SW480 (cell line): ENCODE data around the gene FAAP100.
A peak's percentile ranks its signal among the peaks of the same experiment; 100 is the strongest.
"Not testable (repeated sequence)": the region's sequence is repeated elsewhere in the genome, so short reads cannot be mapped to it uniquely, and the experiment has no call there.

Experiments used
- DNase-seq: peaks from one replicate; pipeline ENCODE4 v3.0.0-alpha.2; 2016; ENCODE audit warnings: low spot score

The FAAP100 gene

DNA sequence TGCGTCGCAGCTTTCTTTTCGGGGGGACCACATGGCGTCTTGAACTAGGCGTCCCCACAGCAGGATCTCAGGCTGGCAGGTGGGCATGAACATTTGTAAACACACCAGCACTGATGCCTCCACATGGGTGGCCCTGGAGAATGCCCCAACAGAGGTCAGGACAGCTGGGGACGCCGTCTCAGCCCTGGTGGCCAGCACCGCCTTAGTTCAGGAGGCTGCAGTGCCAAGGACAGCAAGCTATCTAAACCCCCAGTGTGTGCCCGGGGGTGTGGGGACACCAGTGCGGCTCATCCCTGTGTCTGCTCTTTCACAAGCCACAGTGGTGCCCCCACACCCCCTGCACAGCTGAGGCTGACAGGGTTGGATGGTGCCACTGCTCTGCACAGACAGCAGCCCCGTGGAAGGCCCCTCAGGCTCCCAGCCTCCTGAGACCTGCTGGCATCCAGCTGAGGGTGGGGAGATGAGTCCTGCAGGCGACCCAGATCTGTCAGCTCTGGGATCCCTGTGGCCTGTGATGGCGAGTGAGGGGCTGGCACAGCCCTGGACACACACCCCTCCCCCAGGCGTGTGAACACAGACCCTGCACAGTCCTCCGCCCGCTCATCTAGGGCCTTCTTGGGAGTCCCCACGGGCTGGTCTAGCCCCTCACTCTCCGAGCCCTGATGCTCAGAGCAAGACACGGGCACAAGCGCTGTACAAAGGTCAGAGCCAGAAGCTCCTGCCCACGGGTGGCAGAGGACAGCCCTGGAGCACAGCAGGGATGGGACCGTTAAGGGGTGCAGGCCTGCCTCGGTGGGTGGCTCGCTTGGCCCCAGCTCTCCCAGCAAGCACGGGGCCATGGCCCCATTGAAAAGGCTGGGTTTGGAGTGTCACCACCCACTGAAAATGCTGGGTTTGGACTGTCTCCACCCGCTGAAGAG lies 13.2 kb downstream of the FAAP100 start:
- no peak for DNase-seq

- no peak for DNase-seq
Observed at GRCh38 chr17:81537856-81538555, 14.1 kb downstream of the FAAP100 start.

DNA sequence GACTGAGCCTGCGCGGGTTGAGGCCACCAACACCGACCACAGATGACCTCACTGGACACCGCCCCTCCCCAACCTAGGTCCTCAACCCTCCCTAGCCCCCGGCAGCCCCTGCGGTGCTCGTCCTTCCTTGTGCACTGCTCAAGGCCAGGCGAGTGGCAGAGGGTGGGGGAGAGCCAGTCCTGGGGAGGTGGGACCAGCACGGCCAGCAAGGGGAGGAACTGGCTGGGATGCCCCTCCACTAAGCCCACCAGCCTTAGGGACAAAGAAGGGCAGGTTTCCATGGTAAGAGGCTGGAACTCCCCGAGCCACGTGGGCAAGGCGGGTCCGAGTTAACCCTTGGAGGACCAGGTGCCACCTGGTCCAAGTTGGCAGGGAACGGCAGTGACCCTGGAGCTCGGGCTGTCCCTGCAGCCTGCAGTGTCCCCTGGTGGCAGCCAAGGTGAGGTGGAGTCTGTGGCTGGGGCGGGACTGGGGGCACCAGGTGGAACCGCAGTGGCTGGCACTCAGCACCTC lies 14.8 kb downstream of the FAAP100 start:
- DNase-seq = peak; percentile 55

DNA sequence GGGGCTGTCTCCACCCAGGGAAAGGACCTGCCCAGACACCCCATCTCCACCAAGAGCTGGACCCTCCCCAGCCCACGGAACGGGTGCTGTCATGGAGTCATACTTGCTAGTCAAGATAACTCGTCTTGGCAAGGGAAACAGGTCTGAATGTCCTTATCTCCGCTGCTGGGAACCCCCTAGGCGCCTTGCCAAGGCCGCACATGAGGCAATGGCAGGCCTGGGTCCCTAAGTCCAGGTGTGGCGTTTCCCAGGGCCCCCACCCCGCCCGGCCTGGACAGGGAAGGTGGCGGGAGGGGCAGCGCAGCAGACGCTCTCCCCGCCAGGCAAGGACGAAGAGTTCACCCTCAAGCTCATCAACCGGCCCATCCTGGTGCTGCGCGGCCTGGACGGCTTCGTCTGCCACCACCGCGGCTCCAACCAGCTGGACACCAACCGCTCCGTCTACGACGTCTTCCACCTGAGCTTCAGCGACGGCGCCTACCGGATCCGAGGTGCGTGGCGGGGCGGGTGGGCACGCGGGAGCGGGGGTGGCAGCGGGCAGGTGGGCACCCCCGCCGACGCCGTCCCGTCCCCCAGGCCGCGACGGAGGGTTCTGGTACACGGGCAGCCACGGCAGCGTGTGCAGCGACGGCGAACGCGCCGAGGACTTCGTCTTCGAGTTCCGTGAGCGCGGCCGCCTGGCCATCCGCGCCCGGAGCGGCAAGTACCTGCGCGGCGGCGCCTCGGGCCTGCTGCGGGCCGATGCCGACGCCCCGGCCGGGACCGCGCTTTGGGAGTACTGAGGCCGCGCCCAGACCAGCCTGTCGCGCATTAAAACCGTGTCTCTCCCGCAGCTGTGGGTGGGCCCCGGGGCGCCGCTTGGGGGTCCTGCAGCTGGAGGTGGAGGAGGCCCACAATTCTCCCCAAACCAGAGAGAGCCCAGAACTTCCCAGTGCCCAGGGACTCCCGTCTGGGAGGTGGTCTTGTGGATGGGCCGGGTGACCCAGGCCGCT lies 15.6 kb downstream of the FAAP100 start:
- DNase-seq = no peak

DNA sequence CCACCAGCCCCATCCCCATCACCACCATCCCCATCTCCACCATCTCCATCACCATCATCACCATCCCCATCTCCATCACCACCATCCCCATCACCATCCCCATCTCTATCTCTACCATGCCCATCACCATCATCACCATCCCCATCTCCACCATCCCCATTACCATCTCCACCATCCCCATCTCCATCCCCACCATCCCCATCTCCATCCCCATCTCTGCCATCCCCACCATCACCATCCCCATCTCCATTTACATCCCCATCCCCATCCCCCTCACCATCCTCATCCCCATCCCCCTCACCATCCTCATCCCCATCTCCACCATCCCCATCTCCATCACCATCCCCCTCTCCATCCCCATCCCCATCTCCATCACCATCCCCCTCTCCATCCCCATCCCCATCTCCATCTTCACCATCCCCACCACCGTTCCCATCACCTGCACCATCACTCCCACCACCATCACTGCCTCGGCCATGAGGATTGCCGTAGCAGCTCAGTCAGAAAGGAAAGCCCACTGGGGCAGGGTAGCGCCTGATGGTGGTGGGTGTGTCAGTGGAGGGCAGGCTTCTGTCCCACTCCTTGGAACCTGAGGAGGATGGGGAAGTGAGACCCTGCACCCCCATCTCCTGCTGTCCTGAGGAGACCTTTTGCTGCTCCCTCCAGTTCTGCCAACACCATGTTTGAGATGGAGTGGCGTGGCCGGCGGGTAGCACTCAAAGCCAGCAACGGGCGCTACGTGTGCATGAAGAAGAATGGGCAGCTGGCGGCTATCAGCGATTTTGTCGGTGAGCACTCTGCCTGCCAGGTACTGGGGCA lies 16.5 kb downstream of the FAAP100 start:
- no peak for DNase-seq

- DNase-seq = no peak
Observed at GRCh38 chr17:81535007-81535328, 17.2 kb downstream of the FAAP100 start.

GRCh38 chr17:81534157-81535006 lies 17.8 kb downstream of the FAAP100 start:
- DNase-seq = peak; percentile 60

- DNase-seq = no peak
Observed at GRCh38 chr17:81533339-81534141, 18.6 kb downstream of the FAAP100 start.

- no peak for DNase-seq
Observed at GRCh38 chr17:81532490-81533287, 19.5 kb downstream of the FAAP100 start.

GRCh38 chr17:81531998-81532404 lies 20.2 kb downstream of the FAAP100 start:
- not testable (repeated sequence) for DNase-seq

DNA sequence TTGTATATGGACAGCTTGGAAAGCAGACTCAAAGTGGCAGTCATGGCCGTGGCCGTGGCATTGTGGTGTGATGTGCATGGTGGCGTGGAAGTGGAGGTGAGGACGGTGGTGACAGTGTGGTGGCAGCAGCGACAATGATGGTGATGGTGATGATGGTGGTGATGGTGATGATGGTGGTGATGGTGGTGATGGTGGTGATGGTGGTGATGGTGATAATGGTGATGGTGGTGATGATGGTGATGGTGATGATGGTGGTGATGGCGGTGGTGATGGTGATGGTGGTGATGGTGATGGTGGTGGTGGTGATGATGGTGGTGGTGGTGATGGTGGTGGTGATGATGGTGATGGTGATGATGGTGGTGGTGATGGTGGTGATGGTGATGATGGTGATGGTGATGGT lies 21.1 kb downstream of the FAAP100 start:
- DNase-seq = not testable (repeated sequence)

DNA sequence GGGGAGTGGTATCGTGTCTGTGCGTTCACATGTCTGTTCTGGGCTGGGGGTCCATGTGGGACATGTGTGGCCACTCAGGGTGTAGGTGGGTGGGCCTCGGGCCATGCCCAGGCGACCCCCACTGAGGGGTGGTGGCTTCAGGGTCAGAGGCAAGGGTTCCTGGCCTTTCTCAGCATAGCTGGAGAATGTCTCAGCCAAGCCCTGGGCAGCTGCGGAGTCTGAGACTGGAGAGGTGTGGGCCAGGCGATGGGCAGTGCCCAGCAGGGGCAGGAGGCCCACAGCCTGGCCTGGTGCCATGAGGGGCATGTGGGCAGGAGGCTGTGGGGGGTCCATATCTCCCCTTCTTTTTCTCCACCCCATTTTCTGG lies 22.7 kb downstream of the FAAP100 start:
- DNase-seq = no peak

GRCh38 chr17:81528651-81529436 lies 23.3 kb downstream of the FAAP100 start:
- DNase-seq = peak; percentile 49

DNA sequence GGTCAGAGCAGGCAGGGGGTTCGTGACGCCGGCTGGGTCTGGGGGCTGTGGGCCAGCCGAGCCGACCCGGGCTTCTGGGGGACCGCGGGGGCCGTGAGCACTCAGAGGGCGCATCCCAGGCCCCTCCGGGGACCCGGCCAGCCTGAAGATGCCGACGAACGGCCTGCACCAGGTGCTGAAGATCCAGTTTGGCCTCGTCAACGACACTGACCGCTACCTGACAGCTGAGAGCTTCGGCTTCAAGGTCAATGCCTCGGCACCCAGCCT lies 23.8 kb downstream of the FAAP100 start:
- DNase-seq = no peak

- DNase-seq = peak; percentile 64
Observed at GRCh38 chr17:81527591-81528383, 24.4 kb downstream of the FAAP100 start, which contains the start of gene FSCN2. Gene FSCN2, plus strand, starts transcription at chr17:81528377. Its CDS starts 155 bp downstream, at chr17:81528532.

DNA sequence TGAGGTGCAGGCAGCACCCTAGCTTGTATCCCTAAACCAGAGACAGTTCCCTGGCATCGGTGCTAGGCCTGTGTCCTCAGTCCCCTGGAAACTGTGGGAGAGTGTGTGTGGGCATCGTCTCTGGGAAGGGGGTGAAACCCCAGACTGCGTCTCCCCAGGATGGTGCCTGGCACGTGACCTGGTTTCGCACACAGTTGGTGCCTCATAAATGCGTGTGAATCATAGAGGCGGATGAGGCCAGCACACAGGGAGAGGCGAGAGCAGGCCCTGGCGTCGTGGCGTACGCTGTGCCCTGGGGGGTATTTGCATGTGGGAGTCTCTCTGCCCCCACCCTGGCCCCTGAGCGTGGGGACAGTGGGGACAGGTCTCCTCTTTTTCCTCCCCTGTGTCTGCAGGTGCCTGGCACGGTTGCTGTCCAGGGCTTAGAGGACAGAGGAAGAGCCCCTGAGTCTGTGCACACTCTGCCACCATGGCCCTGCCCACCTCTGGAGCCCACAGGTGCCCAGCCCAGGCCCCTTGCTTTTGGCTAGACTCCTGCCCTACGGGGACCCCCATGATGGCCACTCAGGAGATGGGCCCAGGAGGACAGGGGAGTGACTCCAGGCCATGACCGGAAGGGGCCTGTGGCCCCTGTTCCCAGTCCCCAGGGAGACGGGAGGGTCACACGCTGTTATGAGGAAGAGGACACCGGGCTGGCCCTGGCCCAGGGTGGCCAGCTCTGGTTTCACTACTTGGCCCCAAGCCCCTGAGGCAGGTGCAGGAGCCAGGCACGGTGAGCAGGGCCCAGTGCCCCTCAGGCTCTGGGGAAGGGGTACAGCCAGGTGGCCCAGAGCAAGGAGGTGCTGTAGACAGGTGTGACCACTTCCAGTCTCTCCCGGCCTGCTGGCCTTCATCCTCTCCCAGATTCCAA lies 25.2 kb downstream of the FAAP100 start:
- DNase-seq = no peak
